ENCODE measurements around the gene ZNF584. TPM values are rescaled to one million over a fixed set of nuclear protein-coding genes. Genes with fewer than 3 reads are reported as not detected.
"Not testable (repeated sequence)": the region's sequence is repeated elsewhere in the genome, so short reads cannot be mapped to it uniquely, and the experiment has no call there.

ZNF584 gene
- total RNA-seq, 1 donor from 2014 or later: 16.4 TPM

- TF ChIP-seq CTCF (IDR thresholded peaks at IDR 0.05; ENCODE audit: unreplicated experiment): no peak
Observed at GRCh38 chr19:58429745-58430144, 21.3 kb downstream of the ZNF584 start.

GRCh38 chr19:58434217-58434616 lies 25.8 kb downstream of the ZNF584 start:
- peaks cover 2% of the 10 kb centered on the region for H3K4me1 Mint-ChIP-seq
- peaks cover 71% of the 10 kb centered on the region for H3K9me3 Mint-ChIP-seq
- peaks cover 5% of the 10 kb centered on the region for H3K27me3 Mint-ChIP-seq (ENCODE audit: low read depth)
- H3K36me3 Mint-ChIP-seq: peaks cover 85% of the 10 kb centered on the region
- no peak overlapping the region for H3K27ac Mint-ChIP-seq
- no peak overlapping the region for H3K4me3 Mint-ChIP-seq
- no peak for DNase-seq (ENCODE audit: low spot score in 2 of 2, unreplicated experiment in 2 of 2)
- no peak for TF ChIP-seq CTCF (IDR thresholded peaks at IDR 0.05; ENCODE audit: unreplicated experiment)

More at GRCh38 chr19:58429745-58430144, 21.3 kb downstream of the ZNF584 start:
- no peak for DNase-seq (ENCODE audit: low spot score in 2 of 2, unreplicated experiment in 2 of 2)
- Mint-ChIP-seq H3K4me3 (no peak overlapping the region), H3K27ac (no peak overlapping the region), H3K36me3 (peaks cover 62% of the 10 kb centered on the region), H3K9me3 (peaks cover 58% of the 10 kb centered on the region), H3K4me1 (no peaks in the 10 kb centered on the region), H3K27me3 (ENCODE audit: low read depth) (no peaks in the 10 kb centered on the region)

- Mint-ChIP-seq H3K9me3 (peaks cover 62% of the 10 kb centered on the region), H3K27me3 (ENCODE audit: low read depth) (peaks cover 45% of the 10 kb centered on the region), H3K27ac (peak within 1 kb of the TSS; percentile 94)
Observed at GRCh38 chr19:58439576-58440554, 31.4 kb downstream of the ZNF584 start, which contains the start of gene ZNF132. ZNF132 (minus strand) TSS chr19:58440153; CDS start chr19:58439821, 332 bp downstream.

GRCh38 chr19:58440556-58440955 lies 32.1 kb downstream of the ZNF584 start:
- TF ChIP-seq CTCF (IDR thresholded peaks at IDR 0.05; ENCODE audit: unreplicated experiment): no peak
- Mint-ChIP-seq H3K27ac (peak overlapping the region; percentile 94), H3K27me3 (ENCODE audit: low read depth) (peaks cover 50% of the 10 kb centered on the region), H3K36me3 (peaks cover 45% of the 10 kb centered on the region), H3K9me3 (peaks cover 55% of the 10 kb centered on the region), H3K4me1 (peaks cover 13% of the 10 kb centered on the region), H3K4me3 (peak overlapping the region; percentile 84)
- no peak for DNase-seq (ENCODE audit: low spot score in 2 of 2, unreplicated experiment in 2 of 2)

More at GRCh38 chr19:58439576-58440554, 31.4 kb downstream of the ZNF584 start, which contains the start of gene ZNF132:
- no peak for TF ChIP-seq CTCF (IDR thresholded peaks at IDR 0.05; ENCODE audit: unreplicated experiment)
- peak within 1 kb of the TSS; percentile 84 for H3K4me3 Mint-ChIP-seq
- peaks cover 52% of the 10 kb centered on the region for H3K36me3 Mint-ChIP-seq
- peaks cover 13% of the 10 kb centered on the region for H3K4me1 Mint-ChIP-seq
- peak; percentile 84 to 85 for DNase-seq (ENCODE audit: low spot score in 2 of 2, unreplicated experiment in 2 of 2)

GRCh38 chr19:58442986-58443385 lies 34.5 kb downstream of the ZNF584 start:
- Mint-ChIP-seq H3K27me3 (ENCODE audit: low read depth) (peaks cover 64% of the 10 kb centered on the region), H3K9me3 (peaks cover 38% of the 10 kb centered on the region), H3K36me3 (peaks cover 22% of the 10 kb centered on the region), H3K4me1 (peaks cover 13% of the 10 kb centered on the region)
- DNase-seq (ENCODE audit: low spot score in 2 of 2, unreplicated experiment in 2 of 2); H3K27ac Mint-ChIP-seq; H3K4me3 Mint-ChIP-seq: not testable (repeated sequence)

GRCh38 chr19:58448860-58449259 lies 40.4 kb downstream of the ZNF584 start:
- H3K27me3 Mint-ChIP-seq (ENCODE audit: low read depth): peaks cover 43% of the 10 kb centered on the region
- not testable (repeated sequence) for H3K4me3 Mint-ChIP-seq; DNase-seq (ENCODE audit: low spot score in 2 of 2, unreplicated experiment in 2 of 2); H3K9me3 Mint-ChIP-seq; H3K36me3 Mint-ChIP-seq; H3K27ac Mint-ChIP-seq
- H3K4me1 Mint-ChIP-seq: peaks cover 17% of the 10 kb centered on the region

GRCh38 chr19:58449980-58450379 lies 41.5 kb downstream of the ZNF584 start:
- H3K36me3 Mint-ChIP-seq; DNase-seq (ENCODE audit: low spot score in 2 of 2, unreplicated experiment in 2 of 2); H3K4me3 Mint-ChIP-seq; H3K9me3 Mint-ChIP-seq; H3K27ac Mint-ChIP-seq: not testable (repeated sequence)
- peaks cover 17% of the 10 kb centered on the region for H3K4me1 Mint-ChIP-seq
- peaks cover 32% of the 10 kb centered on the region for H3K27me3 Mint-ChIP-seq (ENCODE audit: low read depth)

Measured in mesothelial cell of epicardium (in vitro differentiated cells).